Muscle of arm (tissue), 12 donors: ENCODE results near the gene BNC2. TPM values are rescaled to one million over a fixed set of nuclear protein-coding genes. Genes with fewer than 3 reads are reported as not detected.
"Not testable (repeated sequence)": the region's sequence is repeated elsewhere in the genome, so short reads cannot be mapped to it uniquely, and the experiment has no call there.

Experiments
- DNase-seq: peaks from one replicate; pipeline ENCODE4 v3.0.0-alpha.2; 2013
- polyA plus RNA-seq, 12 donors: library from polyadenylated mRNA; unstranded; fragments of 120-200 nt; gene quantifications; one replicate each; pipeline ENCODE4 v1.2.1, GENCODE V29; 2013; ENCODE audit not compliant: insufficient read length in 12 of 12

BNC2 gene
- polyA plus RNA-seq, 12 donors = 4.5 to 19.4 (median 6.8) TPM; not detected in 1

DNA sequence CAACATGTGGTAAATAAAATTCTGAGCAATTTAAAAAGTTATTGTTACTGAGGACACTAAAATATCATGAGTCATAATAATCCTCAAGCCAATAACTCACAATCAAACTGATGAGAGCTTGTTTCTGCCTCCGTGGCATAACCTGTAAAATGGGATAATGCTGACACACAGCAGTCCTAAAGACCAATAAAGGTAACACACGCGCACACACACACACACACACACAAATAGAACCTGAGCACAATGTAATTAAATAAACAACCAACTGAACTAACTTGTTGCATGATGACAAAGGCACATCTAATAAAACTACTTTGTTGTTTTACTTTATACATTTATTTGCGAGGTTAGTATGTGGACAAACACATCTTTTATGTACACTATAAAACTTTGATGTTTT is 358.2 kb downstream of the BNC2 start:
- DNase-seq = no peak

DNA sequence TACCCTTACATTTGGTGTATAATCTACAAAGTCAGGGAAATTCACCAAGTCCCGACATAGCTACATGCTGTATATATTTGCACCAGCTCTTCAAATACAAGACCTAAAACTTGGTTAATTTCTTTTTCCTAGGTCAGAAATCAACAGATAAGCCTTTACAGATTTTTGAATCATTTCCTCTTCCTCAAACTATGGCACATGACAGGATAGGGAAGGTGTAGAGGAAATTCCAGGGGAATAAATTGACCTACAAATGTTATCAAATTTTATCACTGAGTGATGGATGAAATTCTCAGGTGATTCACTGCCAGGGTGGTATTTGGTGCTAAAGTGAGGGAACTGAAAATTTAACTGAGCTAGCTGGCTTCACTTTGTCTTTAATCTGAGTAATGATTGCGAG is 360.0 kb downstream of the BNC2 start:
- DNase-seq = no peak

DNA sequence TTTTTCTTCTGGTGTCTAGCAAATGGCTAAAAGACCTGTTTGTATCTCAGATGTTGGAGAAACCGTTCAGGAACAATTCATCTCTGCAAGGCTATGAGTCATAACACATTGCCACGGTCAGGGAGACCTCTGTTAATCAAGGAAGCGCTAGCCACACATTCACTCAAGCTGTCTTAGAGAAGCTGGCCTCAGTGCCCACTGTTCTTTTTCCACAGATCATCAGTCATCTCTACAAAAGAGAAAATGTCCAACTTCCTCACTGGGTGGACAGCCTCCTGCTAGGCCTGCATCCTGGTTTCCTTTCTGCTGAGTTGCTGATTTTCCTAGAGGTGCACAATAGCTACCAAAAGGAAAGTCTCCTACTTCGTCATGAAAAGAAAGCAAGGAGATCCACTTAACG is 360.5 kb downstream of the BNC2 start:
- no peak for DNase-seq

DNA sequence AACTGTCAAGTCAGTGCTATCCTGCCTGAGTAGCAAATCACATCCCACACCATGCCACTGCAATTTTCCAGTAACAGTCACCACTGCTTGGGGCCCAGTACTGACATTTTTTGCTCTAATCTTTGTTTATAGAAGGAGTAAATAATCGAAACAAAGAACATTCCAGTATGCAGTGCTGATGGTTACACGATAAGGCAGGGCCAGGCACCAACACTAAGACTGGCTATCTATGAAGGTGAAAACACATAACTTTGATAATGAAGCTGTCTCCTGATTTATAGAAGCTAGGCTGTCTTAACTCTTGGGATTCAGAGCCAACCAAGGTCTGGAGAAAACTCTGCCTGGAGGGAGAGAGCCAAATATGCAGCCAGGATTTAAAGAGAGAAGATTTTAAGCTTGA is 365.3 kb downstream of the BNC2 start:
- DNase-seq = no peak

DNA sequence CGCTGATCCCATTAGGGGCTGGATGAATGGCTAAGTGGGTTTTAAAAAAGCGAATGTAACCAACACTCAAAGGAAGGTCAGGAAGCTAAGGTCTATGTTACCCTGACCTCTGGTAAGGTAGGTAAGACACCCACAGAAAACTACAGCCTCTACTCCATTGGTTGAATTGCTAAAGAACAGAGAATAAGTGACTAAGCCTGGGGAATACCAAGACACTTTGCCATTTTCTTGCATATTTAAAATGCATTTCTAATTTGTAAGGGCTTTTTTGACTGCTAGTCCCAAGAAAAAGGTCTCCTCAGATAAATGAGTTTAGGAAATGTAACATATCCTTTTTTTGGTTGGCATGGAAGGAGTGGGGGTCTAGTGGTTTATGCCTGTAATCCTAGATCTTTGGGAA is 368.7 kb downstream of the BNC2 start:
- no peak for DNase-seq

DNA sequence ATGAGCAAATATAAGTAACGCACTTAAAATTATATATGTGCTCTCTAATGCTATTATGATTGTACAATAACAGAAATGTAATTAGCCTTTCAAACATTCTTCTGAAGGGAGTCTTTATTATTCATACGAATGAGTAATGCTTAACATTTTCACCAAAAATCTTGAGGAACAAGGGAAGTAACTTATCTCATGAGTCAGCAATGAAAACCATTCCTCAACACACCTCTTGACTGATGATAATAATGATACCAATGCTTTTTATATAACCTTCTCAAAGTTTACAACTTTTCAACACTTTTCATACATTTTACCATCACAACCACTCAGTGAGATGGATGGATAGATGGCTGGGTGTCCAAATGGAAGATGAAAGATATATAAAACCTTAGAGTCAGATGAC is 369.3 kb downstream of the BNC2 start:
- no peak for DNase-seq

DNA sequence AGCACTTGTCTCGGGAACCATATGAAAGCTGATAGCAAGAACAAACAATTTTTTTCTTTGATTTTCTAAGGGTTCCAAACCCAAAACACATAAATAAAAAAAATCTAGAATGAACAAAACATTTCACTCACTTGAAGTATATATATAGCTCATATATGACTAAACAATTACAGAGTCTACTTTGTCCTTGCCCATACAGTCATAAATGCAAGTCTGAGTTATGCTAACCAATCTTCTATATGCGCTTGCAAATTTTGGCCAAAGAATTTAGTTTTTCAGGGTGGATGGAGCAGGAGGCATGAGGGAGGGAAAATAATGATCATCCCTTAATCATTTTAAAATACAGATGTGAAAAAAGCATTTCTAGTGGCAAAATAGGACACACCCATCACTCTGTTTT is 370.1 kb downstream of the BNC2 start:
- DNase-seq = no peak

DNA sequence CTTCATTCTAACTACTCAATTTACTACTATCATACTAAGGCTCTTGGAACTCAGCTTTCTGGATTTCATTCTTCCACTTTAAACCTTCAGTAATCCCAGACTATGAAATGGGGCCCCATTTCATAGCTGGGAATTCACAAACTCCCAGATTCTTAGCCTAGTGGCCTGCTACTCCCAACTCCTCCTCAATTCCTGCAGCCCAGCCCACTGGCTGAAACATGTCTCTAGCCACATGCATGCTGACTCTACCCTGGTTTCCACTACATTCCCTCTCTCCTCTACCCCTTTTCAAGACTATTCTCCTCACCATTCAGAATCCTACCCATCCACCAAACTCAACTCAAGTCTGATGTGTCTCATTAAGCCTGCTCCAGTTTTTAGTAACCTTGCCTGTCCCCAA is 370.6 kb downstream of the BNC2 start:
- DNase-seq = no peak

DNA sequence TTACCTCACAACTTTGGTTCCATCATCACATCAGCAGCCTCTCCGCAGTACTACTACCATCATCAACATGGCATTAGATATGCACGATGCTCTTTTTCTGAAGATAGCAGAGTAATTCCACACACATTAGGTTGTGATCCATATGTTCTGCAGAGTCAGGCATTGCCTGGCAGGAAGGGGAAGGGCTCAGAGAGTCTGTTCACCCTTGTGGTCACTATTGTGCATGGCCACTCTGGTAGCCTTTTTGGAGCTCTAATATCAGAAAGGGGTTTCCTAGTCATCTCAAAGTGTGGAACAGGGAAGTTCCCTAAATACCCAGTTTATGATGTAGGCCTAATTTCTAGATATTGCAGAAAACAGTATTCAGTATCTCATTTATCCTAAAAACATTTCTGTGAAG is 373.6 kb downstream of the BNC2 start:
- no peak for DNase-seq

DNA sequence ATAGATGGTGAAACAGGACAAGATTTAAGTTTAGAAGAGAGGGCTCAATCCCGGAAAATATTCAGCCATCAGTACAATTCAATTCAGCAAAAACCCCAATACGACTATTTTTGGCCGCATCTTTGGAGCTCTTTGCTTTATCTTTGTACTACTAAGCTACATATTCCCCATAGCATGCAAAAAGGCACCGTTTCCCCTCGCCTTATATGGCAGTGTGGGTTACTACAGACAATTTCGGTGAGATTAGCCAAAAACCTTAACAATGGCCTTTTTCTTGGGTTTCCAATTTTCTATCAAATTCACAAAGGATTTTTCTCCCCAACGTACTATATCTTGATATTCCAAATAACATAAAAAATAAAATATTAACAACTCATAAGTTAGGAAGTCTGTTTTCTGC is 382.6 kb downstream of the BNC2 start:
- no peak for DNase-seq

DNA sequence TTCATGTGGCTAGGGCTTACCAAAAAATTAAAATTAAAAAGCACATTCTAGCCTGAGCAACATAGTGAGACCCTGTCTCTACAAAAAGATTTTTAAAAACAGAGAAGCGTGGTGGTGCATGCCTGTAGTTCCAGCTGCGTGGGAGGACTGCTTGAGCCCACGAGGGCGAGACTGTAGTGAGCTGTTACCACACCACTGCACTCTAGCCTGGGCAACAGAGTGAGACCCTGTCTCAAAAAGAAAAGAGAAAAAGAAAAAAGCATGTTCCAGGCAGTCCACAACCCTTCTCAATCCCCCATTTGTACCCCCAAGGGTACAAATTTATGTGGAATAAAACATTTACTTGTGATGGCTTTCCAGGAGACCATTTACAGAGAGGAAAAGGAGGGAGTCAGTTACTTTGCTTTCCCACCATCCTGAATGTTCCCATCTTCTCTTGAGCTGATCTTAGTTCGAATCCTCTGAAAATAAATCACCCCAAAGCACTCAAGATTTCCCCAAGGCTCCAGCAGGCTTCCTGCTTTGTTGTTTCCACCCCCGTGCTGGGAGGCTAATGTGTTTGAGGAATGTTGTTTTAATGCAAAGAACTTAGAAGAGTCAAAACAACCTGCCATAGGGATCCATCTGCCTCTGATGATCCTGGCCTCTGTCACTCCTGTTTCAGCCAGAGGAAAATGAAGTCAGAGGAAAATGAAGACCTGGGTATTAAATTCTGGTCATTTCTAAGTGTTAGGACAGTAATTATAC is 384.7 kb downstream of the BNC2 start:
- no peak for DNase-seq

DNA sequence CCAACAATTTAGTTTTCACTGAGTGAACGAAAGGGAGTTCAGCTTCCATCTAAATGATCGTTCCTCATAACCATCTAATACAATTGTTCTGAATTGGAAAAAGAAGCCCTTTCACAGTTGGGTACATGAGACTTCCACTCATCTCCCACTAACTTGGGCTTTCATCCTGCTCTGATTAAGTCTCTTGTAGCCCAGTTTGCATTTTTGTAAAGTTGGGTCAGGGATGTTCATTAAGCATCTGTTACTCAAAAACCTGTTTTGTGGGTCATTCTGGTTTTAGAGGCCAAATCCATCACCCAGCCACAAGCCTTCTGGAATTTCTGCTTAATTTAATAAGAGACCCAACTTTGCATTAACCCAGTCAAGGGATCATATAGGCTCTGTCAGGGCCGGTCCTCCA is 385.3 kb downstream of the BNC2 start:
- no peak for DNase-seq

DNA sequence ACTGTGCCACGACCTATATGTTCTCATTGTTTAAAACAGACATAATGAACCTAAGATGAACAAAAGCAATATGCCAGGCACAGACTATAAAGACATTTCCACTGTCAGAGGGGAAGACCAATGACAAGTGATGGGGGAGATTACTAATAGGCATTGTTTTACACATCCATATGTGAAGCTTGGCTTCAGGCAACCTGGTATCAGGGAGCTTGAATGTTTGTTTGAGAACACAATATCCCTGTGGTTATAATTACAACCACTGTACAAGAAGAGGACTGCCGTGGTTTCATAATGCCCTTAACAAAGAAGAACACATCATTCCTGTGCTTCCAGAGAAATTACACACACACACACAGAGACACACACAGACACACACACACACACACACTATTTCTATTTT is 385.7 kb downstream of the BNC2 start:
- DNase-seq = no peak

DNA sequence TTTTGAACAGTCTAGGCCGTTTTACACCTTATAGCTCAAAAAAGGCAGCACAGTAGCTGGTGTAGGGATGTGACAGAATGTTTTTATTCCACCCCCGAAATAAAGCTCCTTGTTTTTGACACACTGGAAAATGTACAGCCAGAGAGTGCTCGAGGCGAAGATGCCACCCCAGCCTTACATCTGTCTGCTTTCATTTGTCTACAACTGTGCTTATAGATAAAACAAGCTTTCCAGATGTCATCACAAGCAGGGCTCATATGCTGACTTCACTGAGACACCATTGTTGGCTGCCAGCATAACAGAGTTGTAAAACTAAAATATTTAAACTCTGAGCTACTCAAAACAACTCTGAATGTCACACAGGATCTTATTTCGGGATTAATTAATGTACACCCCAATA is 386.3 kb downstream of the BNC2 start:
- DNase-seq = no peak

DNA sequence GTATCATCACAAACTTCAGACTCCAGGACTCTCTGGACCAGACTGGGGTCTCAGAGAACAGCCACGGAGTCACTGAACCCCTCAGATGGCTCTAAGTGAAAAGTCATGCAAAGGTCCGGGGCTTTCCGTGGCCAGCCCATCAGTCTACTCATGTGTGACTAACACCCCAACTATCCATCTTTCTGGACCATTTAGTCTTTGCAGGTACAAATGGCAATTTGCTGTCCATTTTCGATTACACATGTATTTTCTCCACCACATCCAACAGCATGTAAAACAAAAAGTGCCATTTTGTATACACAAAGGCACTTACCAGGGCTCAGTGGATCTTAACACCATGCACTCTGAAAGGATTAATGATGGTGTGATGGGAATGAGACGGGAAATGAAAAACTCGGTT is 387.7 kb downstream of the BNC2 start:
- no peak for DNase-seq

DNA sequence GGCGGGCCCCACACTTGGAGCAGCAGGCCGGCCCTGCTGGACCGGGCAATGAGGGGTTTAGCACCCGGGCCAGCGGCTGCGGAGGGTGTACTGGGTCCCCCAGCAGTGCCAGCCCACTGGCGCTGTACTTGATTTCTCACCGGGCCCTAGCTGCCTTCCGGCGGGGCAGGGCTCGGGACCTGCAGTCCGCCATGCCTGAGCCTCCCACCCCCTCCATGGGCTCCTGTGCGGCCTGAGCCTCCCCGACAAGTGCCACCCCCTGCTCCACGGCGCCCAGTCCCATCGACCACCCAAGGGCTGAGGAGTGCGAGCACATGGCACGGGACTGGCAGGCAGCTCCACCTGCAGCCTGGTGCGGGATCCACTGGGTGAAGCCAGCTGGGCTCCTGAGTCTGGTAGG is 389.9 kb downstream of the BNC2 start:
- not testable (repeated sequence) for DNase-seq

DNA sequence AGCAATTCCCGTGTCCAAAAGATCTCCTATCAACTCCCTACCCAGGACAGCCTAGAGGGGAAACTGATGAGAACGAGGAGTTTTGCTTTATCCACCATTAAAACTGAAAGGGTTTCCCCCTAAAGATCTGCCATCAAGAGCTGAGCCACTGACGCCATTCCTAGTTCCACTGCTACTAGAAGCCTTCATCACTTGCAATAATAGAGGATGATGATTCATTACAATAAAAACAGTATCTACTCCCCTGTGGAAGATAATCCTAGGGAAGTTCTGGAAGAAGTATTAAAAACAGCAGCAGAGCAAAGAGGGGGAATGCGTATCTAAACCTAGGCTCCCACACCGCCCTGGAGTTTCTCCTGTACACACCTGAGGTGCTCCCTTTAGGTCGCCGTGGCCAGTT is 394.5 kb downstream of the BNC2 start:
- DNase-seq = no peak

DNA sequence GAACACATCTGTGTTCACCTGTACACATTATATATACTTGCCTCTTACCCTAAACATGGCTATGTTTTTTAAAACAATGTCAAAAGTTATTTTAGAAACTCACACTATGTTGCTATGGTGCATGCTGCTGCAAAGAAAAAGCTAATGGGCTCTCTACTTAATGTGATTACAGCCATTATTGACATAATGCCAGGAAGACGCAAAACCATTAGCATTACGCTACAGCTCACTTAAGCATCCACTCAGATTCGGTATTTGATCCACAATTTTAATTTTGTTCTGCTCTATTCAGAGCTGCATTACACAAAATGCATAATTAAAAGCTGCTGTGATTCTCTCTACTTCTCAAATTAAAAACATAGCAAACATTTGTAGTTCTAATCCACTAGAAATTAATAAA is 395.2 kb downstream of the BNC2 start:
- no peak for DNase-seq

DNA sequence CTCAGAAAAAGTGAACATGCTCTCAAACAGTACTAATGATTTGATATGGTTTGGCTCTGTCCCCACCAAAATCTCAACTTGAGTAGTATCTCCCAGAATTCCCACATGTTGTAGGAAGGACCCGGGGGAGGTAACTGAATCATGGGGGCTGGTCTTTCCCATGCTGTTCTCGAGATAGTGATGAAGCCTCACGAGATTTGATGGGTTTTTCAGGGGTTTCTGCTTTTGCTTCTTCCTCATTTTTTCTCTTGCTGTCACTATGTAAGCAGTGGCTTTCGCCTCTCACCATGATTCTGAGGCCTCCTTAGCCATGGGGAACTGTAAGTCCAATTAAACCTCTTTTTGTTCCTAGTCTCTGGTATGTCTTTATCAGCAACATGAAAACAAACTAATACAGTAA is 401.3 kb downstream of the BNC2 start:
- no peak for DNase-seq

DNA sequence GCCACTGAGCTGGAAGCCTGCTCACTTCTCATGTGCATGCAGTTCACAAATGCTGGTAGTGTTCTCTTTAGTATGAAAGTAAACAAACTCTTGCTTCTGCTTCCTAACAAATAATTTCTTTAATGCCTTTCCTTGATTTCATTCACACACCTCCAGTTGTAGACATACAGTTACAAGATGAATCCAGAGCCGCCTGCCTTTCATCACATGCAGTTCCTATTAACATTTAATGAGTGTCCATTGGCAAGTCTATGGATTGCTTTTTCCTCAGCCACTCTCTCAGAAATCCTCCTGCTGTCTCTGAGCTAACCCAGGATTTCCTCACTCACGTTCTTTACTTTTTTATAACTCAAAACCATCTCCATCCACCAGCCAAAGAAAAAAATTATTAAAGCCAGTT is 408.6 kb downstream of the BNC2 start:
- no peak for DNase-seq

DNA sequence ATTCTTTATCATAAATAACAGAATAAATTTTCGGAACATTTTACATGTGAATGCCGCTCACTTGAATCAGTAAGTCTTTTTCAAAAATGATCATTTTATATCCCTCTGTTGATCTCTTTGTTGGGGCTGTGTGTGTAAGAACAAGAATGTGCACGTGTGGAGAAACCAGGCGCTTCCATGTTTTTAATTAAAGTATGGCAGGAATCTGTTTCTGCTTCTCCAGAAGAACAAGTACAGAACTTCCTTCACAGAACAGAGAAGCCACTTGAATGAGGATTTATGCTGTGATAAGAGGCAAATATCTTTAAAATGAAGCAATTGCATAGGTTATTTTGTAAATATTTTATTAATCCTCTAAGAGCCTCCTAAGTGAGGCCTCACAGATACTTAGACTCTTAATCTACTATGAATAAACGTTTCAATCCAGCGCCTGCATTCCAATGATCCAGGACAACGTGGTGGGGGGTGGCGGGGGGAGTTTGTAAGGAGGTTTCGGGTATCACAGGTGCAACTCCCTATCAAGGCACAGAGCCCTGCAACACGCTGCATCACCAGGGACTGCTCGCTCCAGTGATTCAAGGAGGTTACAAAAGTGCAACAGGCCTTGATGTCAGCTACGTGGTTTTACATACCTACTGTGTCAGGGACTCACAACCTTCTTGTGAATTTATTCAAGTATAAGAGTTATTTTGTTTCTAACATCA is 409.2 kb downstream of the BNC2 start:
- no peak for DNase-seq

DNA sequence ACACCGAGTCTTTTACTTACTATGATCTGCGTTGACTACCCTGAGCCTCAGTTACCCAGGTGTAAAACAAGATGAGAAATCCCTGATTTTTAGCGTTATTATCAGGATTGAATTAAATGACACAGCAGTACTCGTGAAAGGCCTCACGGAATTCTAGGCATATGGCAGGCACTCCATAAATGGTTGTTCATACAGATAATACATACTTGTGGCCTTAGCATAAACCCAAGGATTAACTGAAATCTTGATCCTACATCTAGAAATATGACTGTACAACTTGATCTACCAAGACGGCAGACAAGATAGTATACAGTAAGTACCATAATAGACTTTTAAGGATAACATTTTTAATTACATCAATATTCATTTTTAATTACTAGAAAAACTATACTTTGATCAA is 409.8 kb downstream of the BNC2 start:
- no peak for DNase-seq

DNA sequence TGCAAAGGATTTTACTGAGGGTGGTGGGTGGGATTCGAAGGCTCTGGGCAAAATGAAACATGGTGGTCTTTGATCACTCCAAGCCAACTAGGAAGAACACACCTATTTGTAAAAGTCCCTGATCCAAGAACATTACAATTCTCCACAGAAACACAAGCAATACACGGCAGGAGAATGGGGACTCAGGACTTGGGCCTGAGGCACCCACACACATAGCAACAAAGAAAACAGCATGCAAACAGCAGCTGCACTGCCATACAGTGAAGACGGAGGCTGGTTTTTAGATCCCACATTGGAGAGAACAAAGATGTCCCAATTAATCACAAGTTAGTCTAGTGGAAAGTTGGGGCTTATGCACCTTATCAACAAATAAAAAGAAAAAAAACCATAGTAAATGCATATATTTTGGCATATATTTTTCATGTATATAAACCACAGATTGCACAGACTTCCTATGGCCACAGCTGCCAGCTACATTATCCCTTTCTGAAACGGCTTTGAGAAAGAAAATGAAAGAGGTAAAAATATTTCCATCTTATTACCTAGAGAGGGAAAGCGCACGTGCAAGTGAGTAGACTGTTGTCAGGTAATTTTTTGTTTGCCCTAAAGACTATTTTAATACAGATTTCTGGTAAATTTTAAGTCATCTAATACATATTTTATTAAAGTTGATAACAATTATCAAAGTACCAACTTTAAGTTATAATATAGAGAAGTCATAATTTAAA is 410.9 kb downstream of the BNC2 start:
- peak; percentile 28 for DNase-seq
